Esophagus (tissue), 2 donors: ENCODE results near the gene ATP2B2. TPM values are rescaled to one million over a fixed set of nuclear protein-coding genes. Genes with fewer than 3 reads are reported as not detected.

Experiments
- H3K27ac ChIP-seq, 2 donors: one replicate each; pipeline ENCODE4 v1.5.1; 2013; ENCODE audit warnings: low read depth in 2 of 2, mild to moderate bottlenecking in 2 of 2, inconsistent platforms in 1 of 2, low read length in 1 of 2, moderate library complexity in 1 of 2
- H3K27me3 ChIP-seq, 2 donors: one replicate each; pipeline ENCODE4 v1.6.1; 2013; ENCODE audit warnings: low read length in 2 of 2, control low read depth in 1 of 2, mild to moderate bottlenecking in 1 of 2; ENCODE audit not compliant: insufficient read depth in 2 of 2, control insufficient read depth in 1 of 2
- H3K36me3 ChIP-seq, 2 donors: one replicate each; pipeline ENCODE4 v1.6.1; 2013; ENCODE audit warnings: low read length in 1 of 2; ENCODE audit not compliant: control insufficient read depth in 2 of 2, insufficient read depth in 2 of 2
- H3K4me1 ChIP-seq, 2 donors: one replicate each; pipeline ENCODE4 v1.6.1; 2013; ENCODE audit warnings: low read length in 1 of 2; ENCODE audit not compliant: control insufficient read depth in 2 of 2, insufficient read depth in 2 of 2
- H3K4me3 ChIP-seq, 2 donors: one replicate each; pipeline ENCODE4 v1.5.1; 2013; ENCODE audit warnings: low read length in 2 of 2, mild to moderate bottlenecking in 2 of 2, low read depth in 1 of 2, moderate library complexity in 1 of 2
- H3K9me3 ChIP-seq, 2 donors: one replicate each; pipeline ENCODE4 v1.6.1; 2013; ENCODE audit warnings: mild to moderate bottlenecking in 2 of 2, low read depth in 1 of 2, low read length in 1 of 2, moderate library complexity in 1 of 2; ENCODE audit not compliant: control insufficient read depth in 2 of 2, insufficient read depth in 1 of 2
- WGBS, 2 donors: extraction: QIAGEN DNeasy Blood & Tissue Kit; methylation state at CpG; one replicate each; pipeline ENCODE4 v1.1.7; 2013; 5-methylcytosine and 5-hydroxymethylcytosine counted together
- polyA plus RNA-seq, 2 donors: library from polyadenylated mRNA; stranded (reverse); fragments of 200-250 nt; gene quantifications; one replicate each; pipeline ENCODE4 v1.2.3, GENCODE V29; 2013
- donor health status: healthy with polysubstance abuse.
- donor health status: Bipolar disorder and iron deficiency.

ATP2B2 gene
- polyA plus RNA-seq, 2 donors, result 0.06 to 0.08 TPM

DNA sequence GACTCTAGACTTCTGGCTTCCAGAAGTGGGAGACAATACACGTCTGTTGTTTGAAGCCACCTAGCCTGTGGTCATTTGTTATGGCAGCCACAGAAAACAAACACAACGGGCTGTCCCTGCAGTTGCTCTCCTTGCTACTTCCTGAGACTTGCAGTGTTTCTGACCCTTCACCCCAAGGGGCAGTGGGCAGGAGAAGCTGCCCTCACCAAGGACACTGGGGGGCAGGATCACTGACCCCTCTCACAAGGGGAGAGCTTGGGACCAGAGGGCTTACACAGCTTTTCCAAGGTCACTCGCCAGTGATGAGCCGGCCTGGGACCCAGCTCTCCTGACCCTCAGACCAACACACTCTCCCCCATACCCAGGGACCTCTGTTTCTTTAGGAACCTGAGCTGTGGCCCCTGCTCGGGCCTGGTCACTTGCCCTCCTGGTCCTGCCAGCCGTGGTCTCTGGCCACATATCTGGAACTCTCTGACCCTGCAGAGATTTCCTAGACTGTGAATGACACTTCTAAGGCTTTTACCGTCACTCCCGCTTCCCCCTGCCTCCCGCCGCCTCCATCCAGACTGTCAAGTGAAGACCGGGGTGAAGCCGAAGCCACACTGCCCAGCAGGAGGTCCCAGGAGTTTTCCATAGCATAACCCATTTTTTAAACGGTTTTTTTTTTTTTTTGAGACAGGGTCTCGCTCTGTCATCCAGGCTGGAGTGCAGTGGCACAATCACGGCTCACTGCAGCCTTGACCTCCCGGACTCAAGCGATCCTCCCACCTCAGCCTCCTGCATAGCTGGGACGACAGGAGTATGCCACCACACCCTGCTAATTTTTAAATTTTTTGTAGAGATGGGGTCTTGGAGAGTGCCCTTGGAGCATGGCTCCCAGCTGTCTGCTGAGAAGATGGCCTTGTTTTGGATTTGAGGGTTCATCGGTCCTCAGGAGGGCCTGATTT, 4.4 kb downstream of the ATP2B2 start:
- Histone ChIP-seq H3K9me3 (no peaks in the 10 kb centered on the region), H3K4me1 (peaks cover 0 to 4% of the 10 kb centered on the region in 2 donors), H3K27me3 (peaks cover 0 to 9% of the 10 kb centered on the region in 2 donors), H3K36me3 (no peaks in the 10 kb centered on the region), H3K4me3 (no peak overlapping the region), H3K27ac (no peak overlapping the region)
- 67 to 77% methylated on average over 19 of the region's 19 CpGs for WGBS, 2 donors

DNA sequence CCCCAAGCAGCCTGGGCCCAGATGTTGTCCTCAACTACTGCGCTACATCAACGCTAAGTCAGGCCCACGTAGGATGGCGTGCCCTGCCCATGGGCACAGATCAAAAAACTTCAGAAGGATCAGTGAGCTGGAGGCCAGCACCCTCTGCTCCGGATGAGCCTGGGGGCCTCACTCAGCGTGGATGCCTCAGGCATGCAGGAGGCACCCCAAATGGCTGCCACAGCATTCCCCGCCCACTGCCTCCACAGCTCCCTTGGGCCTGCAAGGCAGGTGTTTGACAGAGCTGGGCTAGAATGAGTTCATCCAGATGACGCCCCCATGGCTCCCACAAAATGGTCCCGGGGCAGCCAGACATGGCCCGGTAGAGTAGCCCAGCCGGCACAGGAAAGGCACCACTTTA, 7.1 kb downstream of the ATP2B2 start:
- no peaks in the 10 kb centered on the region for H3K36me3 ChIP-seq
- no peaks in the 10 kb centered on the region for H3K9me3 ChIP-seq
- no peaks in the 10 kb centered on the region for H3K27me3 ChIP-seq
- H3K4me1 ChIP-seq, result peaks cover 0 to 2% of the 10 kb centered on the region in 2 donors
- 82 to 84% methylated on average over 11 of the region's 11 CpGs for WGBS, 2 donors
- H3K27ac ChIP-seq, result no peak overlapping the region
- no peak overlapping the region for H3K4me3 ChIP-seq

DNA sequence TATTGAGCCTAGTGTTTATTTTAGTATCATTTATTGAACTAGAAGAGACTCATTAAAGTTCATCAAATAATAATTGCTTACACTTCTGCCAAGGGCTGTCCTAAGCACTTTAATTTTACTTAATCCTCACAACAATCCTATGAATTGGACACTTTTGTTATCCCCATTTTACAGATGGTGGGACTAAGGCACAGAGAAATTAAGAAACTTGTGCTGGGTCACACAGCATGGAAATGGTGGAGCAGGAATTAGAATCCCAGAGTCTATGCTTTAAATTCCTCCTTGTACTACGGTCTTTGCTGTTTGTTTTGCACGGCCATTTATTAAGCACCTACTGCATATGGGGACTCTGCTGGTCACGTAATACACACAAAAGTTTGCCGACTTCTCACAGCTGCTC, 7.9 kb downstream of the ATP2B2 start:
- WGBS, 2 donors, result 69 to 81% methylated on average over 4 of the region's 4 CpGs
- Histone ChIP-seq H3K4me1 (peaks cover 0 to 2% of the 10 kb centered on the region in 2 donors), H3K36me3 (no peaks in the 10 kb centered on the region), H3K9me3 (no peaks in the 10 kb centered on the region), H3K4me3 (no peak overlapping the region), H3K27ac (no peak overlapping the region), H3K27me3 (no peaks in the 10 kb centered on the region)

DNA sequence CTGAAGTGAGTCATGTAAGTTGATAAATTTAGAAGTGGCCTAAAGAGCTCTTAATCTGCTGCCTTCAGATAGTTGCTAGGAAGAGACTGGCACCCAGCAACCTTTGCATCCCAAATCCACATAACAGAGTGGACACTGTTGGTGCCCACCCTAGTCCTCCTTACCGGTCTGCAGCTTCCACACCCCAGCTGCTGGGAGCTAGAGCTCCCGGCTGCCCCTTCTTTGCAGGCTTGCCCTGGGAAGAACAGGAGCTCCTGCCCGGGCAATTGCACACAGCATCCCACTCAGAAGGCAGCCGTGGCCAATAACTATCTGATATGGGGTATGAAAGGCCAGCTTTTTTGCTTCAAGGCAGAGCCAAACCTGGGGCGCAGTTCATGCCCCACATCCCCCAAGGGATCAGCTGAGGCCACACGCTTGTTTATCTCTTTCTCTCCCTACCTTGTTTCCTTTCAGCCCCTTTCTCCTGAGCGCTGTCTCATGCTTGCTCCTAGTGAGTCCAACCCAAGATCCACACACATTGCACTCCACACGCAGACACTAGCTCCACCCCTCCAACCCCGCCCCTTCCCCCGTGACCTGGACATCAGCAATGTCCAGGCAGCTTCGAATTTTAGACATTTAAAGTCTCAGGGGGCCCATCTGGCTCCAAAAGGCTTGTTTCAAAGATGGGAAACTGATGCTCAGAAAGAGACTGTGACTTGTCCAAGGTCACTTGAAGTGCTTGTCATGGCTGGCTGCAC, 9.1 kb downstream of the ATP2B2 start:
- no peaks in the 10 kb centered on the region for H3K36me3 ChIP-seq
- 53 to 66% methylated on average over 11 of the region's 11 CpGs for WGBS, 2 donors
- H3K4me1 ChIP-seq, result peaks cover 0 to 2% of the 10 kb centered on the region in 2 donors
- H3K9me3 ChIP-seq, result no peaks in the 10 kb centered on the region
- H3K27me3 ChIP-seq, result no peaks in the 10 kb centered on the region
- H3K27ac ChIP-seq, result no peak overlapping the region
- H3K4me3 ChIP-seq, result no peak overlapping the region

DNA sequence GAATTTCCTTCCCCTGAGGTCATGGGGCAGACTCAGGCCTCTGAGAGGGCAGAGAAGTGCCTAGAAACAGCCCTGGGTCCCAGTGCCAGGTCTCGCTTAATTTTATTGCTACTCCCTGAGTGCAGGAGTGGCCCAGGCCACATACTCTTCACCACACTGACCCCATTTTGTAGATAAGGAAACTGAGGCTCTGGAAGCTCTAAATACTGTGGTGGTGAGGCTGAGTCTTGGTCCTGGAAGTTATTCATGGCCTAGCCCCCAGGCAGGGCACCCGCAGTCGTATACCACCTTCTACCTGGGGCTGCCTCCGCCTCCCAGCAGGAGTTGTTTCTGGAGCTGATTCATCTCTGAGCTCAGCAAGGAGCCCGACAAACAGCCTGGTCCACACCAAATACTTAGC, 9.8 kb downstream of the ATP2B2 start:
- 70 to 75% methylated on average over 5 of the region's 5 CpGs for WGBS, 2 donors
- Histone ChIP-seq H3K4me1 (peaks cover 0 to 2% of the 10 kb centered on the region in 2 donors), H3K27me3 (no peaks in the 10 kb centered on the region), H3K9me3 (no peaks in the 10 kb centered on the region), H3K4me3 (no peak overlapping the region), H3K36me3 (no peaks in the 10 kb centered on the region), H3K27ac (no peak overlapping the region)

DNA sequence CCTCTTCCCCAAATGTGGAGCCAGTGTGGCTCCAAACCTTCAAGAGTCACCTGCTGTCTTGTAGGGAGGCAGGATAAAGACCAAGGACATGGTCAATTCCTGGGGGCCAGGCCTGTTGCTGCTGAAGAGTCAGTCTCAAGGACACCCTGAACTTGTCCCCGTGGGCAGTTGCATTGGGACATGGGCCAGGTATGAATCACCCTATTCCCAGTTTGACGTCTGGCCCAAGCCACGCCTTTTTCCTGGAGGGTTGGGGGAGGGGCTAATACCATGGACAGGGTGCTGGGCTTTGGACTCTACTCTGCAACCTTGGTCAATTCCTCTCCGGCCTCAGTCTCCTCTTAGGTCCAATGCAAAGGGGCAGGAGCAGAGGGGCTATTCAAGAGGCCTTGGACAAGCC, 10.4 kb downstream of the ATP2B2 start:
- Histone ChIP-seq H3K4me3 (no peak overlapping the region), H3K27me3 (no peaks in the 10 kb centered on the region), H3K4me1 (peaks cover 0 to 2% of the 10 kb centered on the region in 2 donors), H3K36me3 (no peaks in the 10 kb centered on the region), H3K27ac (no peak overlapping the region), H3K9me3 (no peaks in the 10 kb centered on the region)
- WGBS, 2 donors, result 17 to 20% methylated on average over 4 of the region's 4 CpGs

DNA sequence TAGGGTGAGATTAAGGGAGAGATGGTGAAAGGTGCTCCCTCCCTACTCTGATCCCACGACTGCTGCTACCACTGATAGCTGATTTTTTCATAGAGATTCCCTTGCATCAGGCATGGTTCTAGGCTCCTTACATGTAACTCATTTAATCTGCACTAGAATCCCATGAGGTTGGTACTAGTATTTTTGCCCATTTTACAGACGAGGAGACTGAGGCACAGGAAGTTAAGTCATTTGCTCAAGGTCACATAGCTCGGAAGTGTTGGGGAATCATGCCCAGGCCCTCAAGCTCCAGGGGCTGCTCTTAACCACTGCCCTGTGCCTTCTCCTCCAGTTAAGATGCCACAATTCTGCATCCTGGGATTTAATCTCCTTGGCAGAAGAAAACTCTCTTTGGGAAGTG, 11.2 kb downstream of the ATP2B2 start:
- Histone ChIP-seq H3K9me3 (no peaks in the 10 kb centered on the region), H3K27me3 (no peaks in the 10 kb centered on the region), H3K27ac (no peak overlapping the region), H3K36me3 (no peaks in the 10 kb centered on the region), H3K4me1 (peaks cover 0 to 2% of the 10 kb centered on the region in 2 donors), H3K4me3 (no peak overlapping the region)
- WGBS, 2 donors, result 52 to 57% methylated on average over 3 of the region's 3 CpGs

DNA sequence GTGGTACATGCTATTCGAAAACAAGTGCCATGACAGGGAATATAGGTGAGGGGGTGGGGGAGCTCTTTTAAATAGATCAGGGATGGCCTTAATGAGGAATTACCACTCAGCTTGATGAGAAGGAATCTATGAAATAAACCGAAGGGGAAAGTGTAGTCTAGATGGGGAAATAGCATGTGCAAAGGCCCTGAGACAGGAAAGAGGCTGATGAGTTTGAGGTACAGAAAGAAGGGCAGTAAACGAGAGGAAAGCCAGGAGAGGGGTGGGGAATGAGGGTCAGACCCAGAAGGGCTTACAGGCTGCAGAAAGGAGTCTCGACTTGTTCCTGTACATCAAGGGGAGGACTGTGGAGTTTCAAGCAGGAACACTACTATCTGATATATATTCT, 12.2 kb downstream of the ATP2B2 start:
- Histone ChIP-seq H3K4me1 (peaks cover 0 to 2% of the 10 kb centered on the region in 2 donors), H3K9me3 (no peaks in the 10 kb centered on the region), H3K27me3 (no peaks in the 10 kb centered on the region), H3K27ac (no peak overlapping the region), H3K4me3 (no peak overlapping the region), H3K36me3 (no peaks in the 10 kb centered on the region)
- WGBS, 2 donors, result 79 to 86% methylated on average over 4 of the region's 4 CpGs

DNA sequence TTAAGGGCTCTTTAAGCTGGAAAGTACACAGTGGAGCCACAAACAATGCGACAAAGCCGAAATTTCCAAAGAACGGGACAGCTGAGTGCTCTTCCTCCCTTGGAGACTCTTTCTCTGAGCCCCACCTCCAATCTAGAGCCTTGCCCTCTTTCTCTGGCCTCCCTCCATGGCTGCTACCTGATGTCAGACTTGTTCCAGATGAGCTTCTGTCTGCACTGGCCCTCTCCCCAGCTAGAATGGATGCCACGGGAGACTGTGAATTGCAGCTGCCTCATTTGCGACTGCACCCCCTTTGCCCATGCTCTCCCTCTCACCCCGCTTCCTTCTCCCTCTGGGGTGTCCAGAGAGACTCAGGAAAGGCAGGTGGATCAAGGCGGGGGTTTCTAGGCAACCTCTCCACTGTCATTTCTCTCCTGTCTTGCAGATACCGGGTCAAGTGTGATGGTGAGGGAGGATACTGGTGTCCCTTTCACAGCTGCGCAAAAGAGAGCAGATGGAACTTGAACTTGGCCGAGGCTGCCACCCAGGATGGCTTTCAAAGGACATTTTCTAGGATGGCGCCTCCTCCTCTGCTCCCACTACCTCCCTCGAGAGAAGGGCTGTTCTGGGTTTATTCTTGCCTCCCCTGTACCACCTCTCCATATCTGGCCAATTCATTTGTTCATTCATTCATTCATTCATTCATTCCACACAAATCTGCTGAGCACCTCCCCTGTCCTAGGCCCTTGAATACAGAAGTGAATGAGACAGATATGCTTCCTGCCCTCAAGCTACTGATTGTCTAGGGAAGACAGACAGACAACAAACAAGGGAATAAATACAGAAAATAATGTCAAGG, 12.8 kb downstream of the ATP2B2 start:
- Histone ChIP-seq H3K4me3 (no peak overlapping the region), H3K4me1 (peaks cover 0 to 2% of the 10 kb centered on the region in 2 donors), H3K27me3 (no peaks in the 10 kb centered on the region), H3K36me3 (no peaks in the 10 kb centered on the region), H3K27ac (no peak overlapping the region), H3K9me3 (no peaks in the 10 kb centered on the region)
- 81 to 82% methylated on average over 12 of the region's 12 CpGs for WGBS, 2 donors
